Progenitor cell of endocrine pancreas (in vitro differentiated cells): Measurements from ENCODE around the gene ADAD2. TPM values are rescaled to one million over a fixed set of nuclear protein-coding genes. Genes with fewer than 3 reads are reported as not detected.

Experiments
- DNase-seq: peaks from one replicate; pipeline ENCODE4 v3.0.0; 2021; ENCODE audit warnings: low spot score; ENCODE audit not compliant: unreplicated experiment
- H3K27ac Mint-ChIP-seq: 2 replicates; pipeline ENCODE4 v1.8.0; 2021; ENCODE audit warnings: mild to moderate bottlenecking, moderate library complexity, mixed read lengths
- H3K27me3 Mint-ChIP-seq: 2 replicates; pipeline ENCODE4 v1.8.0; 2021; ENCODE audit warnings: mixed read lengths
- H3K36me3 Mint-ChIP-seq: 2 replicates; pipeline ENCODE4 v1.8.0; 2022; ENCODE audit warnings: mixed read lengths; ENCODE audit not compliant: insufficient read depth
- H3K4me1 Mint-ChIP-seq: 2 replicates; pipeline ENCODE4 v1.8.0; 2021; ENCODE audit warnings: low read depth, mixed read lengths
- H3K4me3 Mint-ChIP-seq: 2 replicates; pipeline ENCODE4 v1.8.0; 2021; ENCODE audit warnings: low read depth, mild to moderate bottlenecking, moderate library complexity, mixed read lengths
- H3K9me3 Mint-ChIP-seq: 2 replicates; pipeline ENCODE4 v1.8.0; 2021; ENCODE audit warnings: low read depth, mixed read lengths
- CTCF ChIP-seq: fragments of 200-600 bp; sonication (generic); IDR thresholded peaks from one replicate; pipeline ENCODE4 v1.5.0; 2021; ENCODE audit warnings: antibody characterized with exemption, mild to moderate bottlenecking; ENCODE audit not compliant: unreplicated experiment
- long read RNA-seq: library from polyadenylated mRNA; unstranded; transcript quantifications from one replicate; pipeline ENCODE4 v2.0.0, GENCODE V29; 2020
- total RNA-seq: library from RNA; stranded (reverse); gene quantifications from 2 replicates; pipeline ENCODE4 v1.2.1, GENCODE V29; 2021

Gene ADAD2
- total RNA-seq, result not detected in 2 replicates
- long read RNA-seq, result 0 reads

- H3K27me3 Mint-ChIP-seq, result peaks cover 7% of the 10 kb centered on the region
- no peaks in the 10 kb centered on the region for H3K36me3 Mint-ChIP-seq
- no peak within 1 kb of the TSS for H3K4me3 Mint-ChIP-seq
- no peak within 1 kb of the TSS for H3K27ac Mint-ChIP-seq
- H3K9me3 Mint-ChIP-seq, result no peaks in the 10 kb centered on the region
- H3K4me1 Mint-ChIP-seq, result peaks cover 4% of the 10 kb centered on the region
- no peak for DNase-seq
- no peak for TF ChIP-seq CTCF
These were observed at the start of gene ADAD2 for GRCh38 chr16:84190731-84191388. ADAD2 (plus strand) TSS chr16:84191157; CDS start chr16:84191231, 74 bp downstream.

GRCh38 chr16:84143081-84143480, 47.9 kb upstream of the ADAD2 start:
- Mint-ChIP-seq H3K27me3 (peaks cover 9% of the 10 kb centered on the region), H3K27ac (no peak overlapping the region), H3K4me3 (peak overlapping the region; percentile 98), H3K9me3 (no peaks in the 10 kb centered on the region), H3K4me1 (peaks cover 15% of the 10 kb centered on the region), H3K36me3 (peaks cover 5% of the 10 kb centered on the region)
- no peak for DNase-seq
- TF ChIP-seq CTCF, result no peak

- peaks cover 5% of the 10 kb centered on the region for H3K36me3 Mint-ChIP-seq
- H3K27me3 Mint-ChIP-seq, result peaks cover 10% of the 10 kb centered on the region
- peak overlapping the region; percentile 98 for H3K27ac Mint-ChIP-seq
- DNase-seq, result no peak
- H3K4me3 Mint-ChIP-seq, result peak overlapping the region; percentile 98
- no peaks in the 10 kb centered on the region for H3K9me3 Mint-ChIP-seq
- peaks cover 10% of the 10 kb centered on the region for H3K4me1 Mint-ChIP-seq
- no peak for TF ChIP-seq CTCF
These were observed 47.2 kb upstream of the ADAD2 start for GRCh38 chr16:84143784-84144199.

GRCh38 chr16:84144209-84144858, 46.6 kb upstream of the ADAD2 start:
- peak; percentile 20 for TF ChIP-seq CTCF
- Mint-ChIP-seq H3K36me3 (peaks cover 5% of the 10 kb centered on the region), H3K4me3 (peak overlapping the region; percentile 98), H3K9me3 (no peaks in the 10 kb centered on the region), H3K4me1 (peaks cover 5% of the 10 kb centered on the region), H3K27me3 (peaks cover 11% of the 10 kb centered on the region), H3K27ac (peak overlapping the region; percentile 98)
- DNase-seq, result peak; percentile 19

- peak; percentile 42 for TF ChIP-seq CTCF
- Mint-ChIP-seq H3K4me1 (peaks cover 2% of the 10 kb centered on the region), H3K4me3 (peak within 1 kb of the TSS; percentile 98), H3K9me3 (no peaks in the 10 kb centered on the region), H3K27ac (peak within 1 kb of the TSS; percentile 98), H3K27me3 (peaks cover 13% of the 10 kb centered on the region), H3K36me3 (peaks cover 5% of the 10 kb centered on the region)
- DNase-seq, result peak; percentile 97
These were observed 45.9 kb upstream of the ADAD2 start, which contains the start of the genes DNAAF1 and HSDL1 for GRCh38 chr16:84144859-84145639. DNAAF1 (plus strand) TSS chr16:84145308; CDS start chr16:84145441, 133 bp downstream. HSDL1 (minus strand) TSS chr16:84145177; CDS start chr16:84131321, 13,856 bp downstream.
